Sigmoid colon (tissue), 3 donors: ENCODE measurements around the gene ZNF774.

Experiments used
- CTCF ChIP-seq, 4 experiments: fragments of 450-650 bp in 3 of 4; fragments of 200-600 bp in 1 of 4; IDR thresholded peaks; one replicate each; pipeline ENCODE4 v1.5.1; 2016 to 2019; ENCODE audit warnings: antibody characterized with exemption in 4 of 4, mild to moderate bottlenecking in 3 of 4, moderate library complexity in 2 of 4
- POLR2A ChIP-seq, 2 donors: fragments of 450-650 bp; IDR thresholded peaks; one replicate each; pipeline ENCODE4 v1.6.1; 2016; ENCODE audit warnings: antibody characterized with exemption in 2 of 2, mild to moderate bottlenecking in 2 of 2, moderate library complexity in 2 of 2

DNA sequence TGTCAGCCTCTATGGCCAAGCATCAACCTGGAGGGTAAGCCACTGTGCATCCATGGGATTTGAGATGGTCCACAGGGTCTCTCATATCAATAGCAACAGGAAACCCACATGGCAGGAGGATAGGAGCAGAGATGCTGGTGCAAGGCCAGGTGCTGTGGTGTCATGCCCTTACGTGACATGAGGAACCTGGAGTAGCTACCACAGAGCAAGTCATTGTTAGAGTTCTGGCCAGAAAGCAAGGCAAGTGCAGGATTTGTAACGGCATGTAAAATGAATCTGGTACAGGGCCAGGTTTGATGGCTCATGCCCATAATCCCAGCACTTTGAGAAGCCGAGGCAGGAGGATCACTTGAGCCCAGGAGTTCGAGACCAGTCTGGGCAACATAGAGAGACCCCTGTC is 14.8 kb upstream of the ZNF774 start:
- no peak for TF ChIP-seq CTCF (IDR thresholded peaks at IDR 0.05)
- TF ChIP-seq POLR2A (IDR thresholded peaks at IDR 0.05) = no peak
